ENCODE results near the gene NDUFB2.

Gene NDUFB2

GRCh38 chr7:140719721-140720120 is 23.2 kb downstream of the NDUFB2 start:
- TF ChIP-seq CTCF (IDR thresholded peaks at IDR 0.05; ENCODE audit: low read depth, low read length): no peak
- Histone ChIP-seq H3K4me3 (ENCODE audit: low read depth, low read length) (no peak overlapping the region), H3K9me3 (ENCODE audit: severe bottlenecking) (no peaks in the 10 kb centered on the region), H3K27me3 (ENCODE audit: insufficient read depth, low read depth, severe bottlenecking) (no peaks in the 10 kb centered on the region), H3K27ac (no peak overlapping the region), H3K36me3 (no peaks in the 10 kb centered on the region)
- no peak for DNase-seq

GRCh38 chr7:140722254-140722653 is 25.7 kb downstream of the NDUFB2 start:
- no peak for TF ChIP-seq CTCF (IDR thresholded peaks at IDR 0.05; ENCODE audit: low read depth, low read length)
- Histone ChIP-seq H3K36me3 (no peaks in the 10 kb centered on the region; the same call in 1 of the 2 replicates), H3K4me3 (ENCODE audit: low read depth, low read length) (no peak overlapping the region), H3K27me3 (ENCODE audit: insufficient read depth, low read depth, severe bottlenecking) (no peaks in the 10 kb centered on the region), H3K27ac (no peak overlapping the region), H3K9me3 (ENCODE audit: severe bottlenecking) (no peaks in the 10 kb centered on the region)
- no peak for DNase-seq

GRCh38 chr7:140723006-140723405 is 26.5 kb downstream of the NDUFB2 start:
- H3K27ac ChIP-seq: no peak overlapping the region
- no peak for TF ChIP-seq CTCF (IDR thresholded peaks at IDR 0.05; ENCODE audit: low read depth, low read length)
- no peaks in the 10 kb centered on the region for H3K27me3 ChIP-seq (ENCODE audit: insufficient read depth, low read depth, severe bottlenecking)
- H3K9me3 ChIP-seq (ENCODE audit: severe bottlenecking): no peaks in the 10 kb centered on the region
- H3K36me3 ChIP-seq: no peaks in the 10 kb centered on the region; the same call in 1 of the 2 replicates
- DNase-seq: no peak
- H3K4me3 ChIP-seq (ENCODE audit: low read depth, low read length): no peak overlapping the region

GRCh38 chr7:140723574-140723973 is 27.1 kb downstream of the NDUFB2 start:
- no peaks in the 10 kb centered on the region for H3K27me3 ChIP-seq (ENCODE audit: insufficient read depth, low read depth, severe bottlenecking)
- no peaks in the 10 kb centered on the region for H3K9me3 ChIP-seq (ENCODE audit: severe bottlenecking)
- H3K4me3 ChIP-seq (ENCODE audit: low read depth, low read length): no peak overlapping the region
- no peak overlapping the region for H3K27ac ChIP-seq
- no peaks in the 10 kb centered on the region; the same call in 1 of the 2 replicates for H3K36me3 ChIP-seq
- DNase-seq: no peak
- no peak for TF ChIP-seq CTCF (IDR thresholded peaks at IDR 0.05; ENCODE audit: low read depth, low read length)

GRCh38 chr7:140724706-140725105 is 28.2 kb downstream of the NDUFB2 start:
- Histone ChIP-seq H3K27ac (no peak overlapping the region), H3K36me3 (no peaks in the 10 kb centered on the region; the same call in 1 of the 2 replicates), H3K9me3 (ENCODE audit: severe bottlenecking) (no peaks in the 10 kb centered on the region), H3K4me3 (ENCODE audit: low read depth, low read length) (no peak overlapping the region), H3K27me3 (ENCODE audit: insufficient read depth, low read depth, severe bottlenecking) (no peaks in the 10 kb centered on the region)
- DNase-seq: no peak
- TF ChIP-seq CTCF (IDR thresholded peaks at IDR 0.05; ENCODE audit: low read depth, low read length): no peak

GRCh38 chr7:140726281-140726680 is 29.8 kb downstream of the NDUFB2 start:
- no peak for DNase-seq
- TF ChIP-seq CTCF (IDR thresholded peaks at IDR 0.05; ENCODE audit: low read depth, low read length): peak; percentile 47
- H3K27me3 ChIP-seq (ENCODE audit: insufficient read depth, low read depth, severe bottlenecking): no peaks in the 10 kb centered on the region
- no peak overlapping the region for H3K4me3 ChIP-seq (ENCODE audit: low read depth, low read length)
- no peak overlapping the region for H3K27ac ChIP-seq
- no peaks in the 10 kb centered on the region for H3K9me3 ChIP-seq (ENCODE audit: severe bottlenecking)
- H3K36me3 ChIP-seq: no peaks in the 10 kb centered on the region; the same call in 1 of the 2 replicates
